Spleen (tissue), 7 donors: ENCODE measurements around the gene ARHGAP27.
A peak's percentile ranks its signal among the peaks of the same experiment; 100 is the strongest.

ENCODE experiments used
- CTCF ChIP-seq, 11 experiments: fragments of 200-600 bp in 7 of 11; fragments of 450-650 bp in 4 of 11; sonication (generic) in 4 of 11; IDR thresholded peaks in 8 of 11; conservative IDR thresholded peaks in 3 of 11; 1 replicate in 7 of 11; 2 replicates in 4 of 11; pipeline versions ENCODE4 v1.4.0 to v1.8.0; 2016 to 2021; ENCODE audit warnings: antibody characterized with exemption in 11 of 11, inconsistent platforms in 4 of 11, mild to moderate bottlenecking in 1 of 11
- POLR2A ChIP-seq, 3 donors: fragments of 450-650 bp; IDR thresholded peaks; one replicate each; pipeline ENCODE4 v1.5.1; 2017; ENCODE audit warnings: antibody characterized with exemption in 3 of 3, mild to moderate bottlenecking in 1 of 3
- POLR2AphosphoS5 ChIP-seq, 3 donors: sonication (generic); formaldehyde crosslinking; IDR thresholded peaks; one replicate each; pipeline ENCODE4 v1.5.1; 2017; ENCODE audit warnings: antibody characterized with exemption in 3 of 3
- donor health status: DM: no; HTN: no; CAD: no; lungs with moderate emphysema.
- donor health status: DM: no; HTN: no; CAD: no.
- donor health status: DM: no; HTN: no; CAD: no.

GRCh38 chr17:45430738-45431530 lies 1.7 kb downstream of the ARHGAP27 start:
- no peak for TF ChIP-seq CTCF (IDR thresholded peaks at IDR 0.05 in 8 of 11, conservative IDR thresholded peaks at IDR 0.05 in 3 of 11)
- TF ChIP-seq POLR2AphosphoS5 (IDR thresholded peaks at IDR 0.05): peak in 2 of 3 donors; percentile 55 to 57
- TF ChIP-seq POLR2A (IDR thresholded peaks at IDR 0.05): no peak
